ENCODE measurements around the gene PDE4D. TPM values are rescaled to one million over a fixed set of nuclear protein-coding genes. Genes with fewer than 3 reads are reported as not detected.

PDE4D gene
- total and polyA plus RNA-seq, 2 of the 4 experiments (the other 2 are of a cell fraction) = 1.4 to 7.9 TPM

DNA sequence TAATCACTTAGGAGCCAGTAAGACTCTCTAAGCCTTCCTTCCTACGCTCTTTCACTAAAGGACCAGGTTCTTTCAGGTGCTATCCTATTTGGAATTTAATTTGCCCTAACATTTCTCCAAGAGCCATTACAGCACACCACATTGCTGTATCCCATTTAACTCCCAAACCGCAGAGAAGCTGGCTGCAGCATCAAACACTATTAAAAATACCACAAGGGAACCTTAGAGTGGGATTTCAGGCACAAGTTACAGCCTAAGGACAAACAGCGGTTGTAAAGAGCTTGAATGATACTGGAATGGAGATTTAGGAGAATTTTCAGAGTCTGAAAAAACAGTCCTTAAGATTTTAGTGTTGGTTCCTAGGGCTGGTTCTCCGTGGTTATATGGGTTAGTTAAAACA lies 744.3 kb downstream of the PDE4D start:
- dilution Hi-C loops (cut with HindIII; ENCODE audit: low sequenced_read_pairs, unreplicated experiment) = no loop called here
- no peak overlapping the region for H2BK20ac ChIP-seq (ENCODE audit: low read depth, low read length)
- BruUV-seq (replicated peaks) = no TSS peak

More for the DNA sequence above, 744.3 kb downstream of the PDE4D start:
- Histone ChIP-seq H4K8ac (ENCODE audit: low read depth in 2 of 2, low read length in 2 of 2) (no peak overlapping the region), H3K4me3 (ENCODE audit: insufficient read depth, low read depth, low read length) (no peak overlapping the region), H3K27me3 (ENCODE audit: control insufficient read depth, insufficient read depth, low read length) (no peaks in the 10 kb centered on the region), H3K9me1 (ENCODE audit: insufficient read depth, low read length) (0 out of 2 replicates have a peak, but pooled peaks cover 4% of the 10 kb centered on the region), H3K4me2 (ENCODE audit: low read depth, low read length) (no peak overlapping the region), H3K36me3 (ENCODE audit: control insufficient read depth, insufficient read depth, low read length) (no peaks in the 10 kb centered on the region), H4K91ac (ENCODE audit: insufficient read depth, low read depth, low read length) (no peak overlapping the region), H3K56ac (ENCODE audit: extremely low read depth, insufficient read depth, low read length) (no peak overlapping the region), H3K4me1 (ENCODE audit: control insufficient read depth, insufficient read depth, low read length) (no peaks in the 10 kb centered on the region), H3K79me1 (ENCODE audit: low read depth in 1 of 2, low read length in 2 of 2) (no peaks in the 10 kb centered on the region), H2BK5ac (ENCODE audit: low read depth, low read length, poor library complexity, severe bottlenecking) (no peak overlapping the region), H4K20me1 (ENCODE audit: insufficient read depth, low read length) (no peaks in the 10 kb centered on the region), H2BK120ac (ENCODE audit: low read depth, low read length) (no peak overlapping the region), H2AK9ac (replicated peaks; ENCODE audit: low read depth, low read length, poor library complexity) (no peak overlapping the region), H4K5ac (ENCODE audit: low read depth, low read length) (no peak overlapping the region), H3K18ac (ENCODE audit: low read depth, low read length) (no peak overlapping the region), H2AK5ac (ENCODE audit: low read depth, low read length) (no peak overlapping the region), H3K9me3 (ENCODE audit: control insufficient read depth, insufficient read depth, low read length) (no peaks in the 10 kb centered on the region), H3K23ac (ENCODE audit: low read depth, low read length) (no peak overlapping the region), H3K14ac (replicated peaks; ENCODE audit: low read depth, low read length) (no peak overlapping the region), H2BK15ac (ENCODE audit: low read depth, low read length) (no peak overlapping the region), H3K9ac (ENCODE audit: low read depth, low read length) (no peak overlapping the region), H2AFZ (replicated peaks; ENCODE audit: low read length, poor library complexity) (no peak overlapping the region), H3K4ac (ENCODE audit: low read depth, low read length) (no peak overlapping the region), H3K27ac (ENCODE audit: insufficient read depth, low read length) (no peak overlapping the region)
- DNase-seq = no peak
- ATAC-seq (ENCODE audit: low read depth) = no peak
- WGBS, 2 experiments (ENCODE audit: extremely low coverage in 2 of 2, insufficient read length in 1 of 2) = 100% methylated on average over 1 of the region's 4 CpGs; no CpG with 5 or more reads in 1 of the 2 experiments
- ChIA-PET POLR2A (ENCODE audit: unreplicated experiment) (no interaction called here), CTCF (interaction anchor here (0.8 kb wide), 1 partner anchor 9 kb away, joined by 6 read pairs; no protein-coding TSS in a partner anchor)
- TF ChIP-seq, protein P1, sequence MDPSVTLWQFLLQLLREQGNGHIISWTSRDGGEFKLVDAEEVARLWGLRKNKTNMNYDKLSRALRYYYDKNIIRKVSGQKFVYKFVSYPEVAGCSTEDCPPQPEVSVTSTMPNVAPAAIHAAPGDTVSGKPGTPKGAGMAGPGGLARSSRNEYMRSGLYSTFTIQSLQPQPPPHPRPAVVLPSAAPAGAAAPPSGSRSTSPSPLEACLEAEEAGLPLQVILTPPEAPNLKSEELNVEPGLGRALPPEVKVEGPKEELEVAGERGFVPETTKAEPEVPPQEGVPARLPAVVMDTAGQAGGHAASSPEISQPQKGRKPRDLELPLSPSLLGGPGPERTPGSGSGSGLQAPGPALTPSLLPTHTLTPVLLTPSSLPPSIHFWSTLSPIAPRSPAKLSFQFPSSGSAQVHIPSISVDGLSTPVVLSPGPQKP (IDR thresholded peaks at IDR 0.05; ENCODE audit: borderline replicate concordance, low read depth, low read length) = no peak
- in situ Hi-C loops (cut with MboI; ENCODE audit: low sequenced_read_pairs) = no loop called here
- intact Hi-C loops (cut with micrococcal nuclease) = no loop called here

All from IMR-90 (cell line).